CD14-positive monocyte (primary cell): ENCODE data around the gene HK3. TPM values are rescaled to one million over a fixed set of nuclear protein-coding genes. Genes with fewer than 3 reads are reported as not detected.

Experiments used
- DNase-seq, 3 donors: peaks; one replicate each; pipeline ENCODE4 v3.0.0-alpha.2; 2011 to 2022
- H2AFZ ChIP-seq: 2 replicates; pipeline ENCODE4 v1.6.0; 2012; ENCODE audit warnings: mild to moderate bottlenecking, low read depth, low read length, inconsistent platforms; ENCODE audit not compliant: insufficient read depth, poor library complexity, severe bottlenecking
- H3K27ac ChIP-seq, 2 donors: 1 replicate in 1 of 2; 2 replicates in 1 of 2; pipeline ENCODE4 v1.5.1; 2012 to 2013; ENCODE audit warnings: low read length in 2 of 2, control low read depth in 1 of 2, inconsistent platforms in 1 of 2, low read depth in 1 of 2, mild to moderate bottlenecking in 1 of 2
- H3K27me3 ChIP-seq, 2 donors: one replicate each; pipeline versions ENCODE4 v1.6.0 to v1.6.1; 2011 to 2013; ENCODE audit warnings: low read length in 2 of 2; ENCODE audit not compliant: control insufficient read depth in 2 of 2, insufficient read depth in 2 of 2
- H3K36me3 ChIP-seq, 2 donors: replicated peaks in 1 of 2; 1 replicate in 1 of 2; 2 replicates in 1 of 2; pipeline versions ENCODE4 v1.5.1 to v1.6.1; 2012 to 2013; ENCODE audit warnings: low read length in 2 of 2, control low read depth in 1 of 2, inconsistent platforms in 1 of 2, mild to moderate bottlenecking in 1 of 2; ENCODE audit not compliant: insufficient read depth in 2 of 2, control insufficient read depth in 1 of 2
- H3K4me1 ChIP-seq, 2 donors: 1 replicate in 1 of 2; 2 replicates in 1 of 2; pipeline versions ENCODE4 v1.5.1 to v1.6.1; 2012 to 2013; ENCODE audit warnings: low read length in 2 of 2, control low read depth in 1 of 2, inconsistent platforms in 1 of 2, mild to moderate bottlenecking in 1 of 2, moderate library complexity in 1 of 2; ENCODE audit not compliant: insufficient read depth in 2 of 2, control insufficient read depth in 1 of 2
- H3K4me2 ChIP-seq: replicated peaks from 2 replicates; pipeline ENCODE3; 2012; ENCODE audit warnings: low read length, moderate library complexity, mild to moderate bottlenecking; ENCODE audit not compliant: poor library complexity, severe bottlenecking; ENCODE audit errors: extremely low read depth
- H3K4me3 ChIP-seq, 3 experiments: fragments of 200-600 bp in 1 of 3; sonication (generic) in 1 of 3; replicated peaks in 1 of 3; 1 replicate in 2 of 3; 2 replicates in 1 of 3; pipeline ENCODE4 v1.5.1; 2011 to 2013; ENCODE audit warnings: low read length in 3 of 3, mild to moderate bottlenecking in 3 of 3, control low read depth in 2 of 3, low read depth in 2 of 3, inconsistent platforms in 1 of 3, moderate library complexity in 1 of 3
- H3K79me2 ChIP-seq: 2 replicates; pipeline ENCODE4 v1.6.0; 2012; ENCODE audit warnings: mild to moderate bottlenecking, control low read depth, inconsistent platforms, low read length, moderate library complexity; ENCODE audit not compliant: insufficient read depth
- H3K9ac ChIP-seq: 2 replicates; pipeline ENCODE4 v1.6.0; 2017; ENCODE audit warnings: low read length, mild to moderate bottlenecking; ENCODE audit not compliant: insufficient read depth, poor library complexity, severe bottlenecking
- H3K9me3 ChIP-seq, 2 donors: replicated peaks in 1 of 2; 1 replicate in 1 of 2; 2 replicates in 1 of 2; pipeline versions ENCODE4 v1.5.1 to v1.6.1; 2012 to 2013; ENCODE audit warnings: low read length in 2 of 2, control low read depth in 1 of 2; ENCODE audit not compliant: control insufficient read depth in 1 of 2, insufficient read depth in 1 of 2
- H4K20me1 ChIP-seq: 2 replicates; pipeline ENCODE4 v1.6.0; 2012; ENCODE audit warnings: mild to moderate bottlenecking, low read length, control low read depth, moderate library complexity; ENCODE audit not compliant: insufficient read depth
- H3K27ac Mint-ChIP-seq, 7 donors: one replicate each; pipeline ENCODE4 v1.8.0; 2020; ENCODE audit warnings: mild to moderate bottlenecking in 7 of 7, mixed read lengths in 7 of 7, moderate library complexity in 6 of 7, inconsistent platforms in 2 of 7
- H3K27me3 Mint-ChIP-seq, 3 donors: one replicate each; pipeline ENCODE4 v1.8.0; 2021 to 2022; ENCODE audit warnings: low read depth in 3 of 3, mild to moderate bottlenecking in 3 of 3, mixed read lengths in 3 of 3, moderate library complexity in 3 of 3, inconsistent platforms in 1 of 3
- H3K36me3 Mint-ChIP-seq, 2 donors: one replicate each; pipeline ENCODE4 v1.8.0; 2020; ENCODE audit warnings: mixed read lengths in 2 of 2, inconsistent platforms in 1 of 2, mild to moderate bottlenecking in 1 of 2
- H3K4me1 Mint-ChIP-seq: one replicate; pipeline ENCODE4 v1.8.0; 2020; ENCODE audit warnings: mild to moderate bottlenecking, mixed read lengths
- H3K4me3 Mint-ChIP-seq, 2 donors: one replicate each; pipeline ENCODE4 v1.8.0; 2020; ENCODE audit warnings: mild to moderate bottlenecking in 2 of 2, mixed read lengths in 2 of 2, moderate library complexity in 1 of 2
- H3K9me3 Mint-ChIP-seq, 7 donors: one replicate each; pipeline ENCODE4 v1.8.0; 2020 to 2022; ENCODE audit warnings: mixed read lengths in 7 of 7, mild to moderate bottlenecking in 6 of 7, moderate library complexity in 6 of 7, inconsistent platforms in 2 of 7
- CTCF ChIP-seq: fragments of 200-600 bp; IDR thresholded peaks from one replicate; pipeline ENCODE4 v1.8.0; 2022; ENCODE audit warnings: antibody characterized with exemption, mild to moderate bottlenecking
- WGBS: methylation state at CpG from one replicate; pipeline ENCODE4 v1.1.5; 2013; ENCODE audit warnings: missing lambda C conversion rate; ENCODE audit not compliant: insufficient coverage; 5-methylcytosine and 5-hydroxymethylcytosine counted together
- intact Hi-C, 2 donors: fragments of 100-400 bp; cut with micrococcal nuclease; formaldehyde crosslinking; loops; one replicate each; pipeline versions ENCODE4 v1.15.0 to v1.15.1; 2023
- polyA plus RNA-seq, 3 donors: library from polyadenylated mRNA; depleted of rRNA in 1 of 3; unstranded in 2 of 3; stranded (reverse) in 1 of 3; fragments of 300-500 nt in 2 of 3; fragments of >200 nt in 1 of 3; fragmentation: Illumina TruSeq in 2 of 3; gene quantifications; 1 replicate in 2 of 3; 2 replicates in 1 of 3; pipeline ENCODE4 v1.2.3, GENCODE V29; 2012 to 2021

Gene HK3
- polyA plus RNA-seq, 3 donors = 174 to 988 (median 204) TPM

GRCh38 chr5:176831425-176831824, 67.7 kb downstream of the HK3 start:
- H4K20me1 ChIP-seq = no peaks in the 10 kb centered on the region
- Mint-ChIP-seq H3K4me1 (no peaks in the 10 kb centered on the region), H3K9me3 (peaks cover 2 to 8% (median 5%) of the 10 kb centered on the region in 7 donors), H3K27me3 (peaks cover 5 to 18% (median 8%) of the 10 kb centered on the region in 3 donors), H3K4me3 (no peak overlapping the region), H3K36me3 (no peaks in the 10 kb centered on the region), H3K27ac (no peak overlapping the region)
- H3K9me3 ChIP-seq = no peaks in the 10 kb centered on the region
- H3K4me2 ChIP-seq = no peak overlapping the region
- DNase-seq = no peak
- no peak overlapping the region for H3K9ac ChIP-seq
- no peak overlapping the region for H3K4me3 ChIP-seq
- TF ChIP-seq CTCF = no peak
- H3K27me3 ChIP-seq = no peaks in the 10 kb centered on the region
- H2AFZ ChIP-seq = no peak overlapping the region
- no peaks in the 10 kb centered on the region for H3K4me1 ChIP-seq
- WGBS = 77% methylated on average over 8 of the region's 8 CpGs
- no peaks in the 10 kb centered on the region for H3K36me3 ChIP-seq
- H3K27ac ChIP-seq = no peak overlapping the region
- no peaks in the 10 kb centered on the region for H3K79me2 ChIP-seq
- intact Hi-C loops = no loop called here

DNA sequence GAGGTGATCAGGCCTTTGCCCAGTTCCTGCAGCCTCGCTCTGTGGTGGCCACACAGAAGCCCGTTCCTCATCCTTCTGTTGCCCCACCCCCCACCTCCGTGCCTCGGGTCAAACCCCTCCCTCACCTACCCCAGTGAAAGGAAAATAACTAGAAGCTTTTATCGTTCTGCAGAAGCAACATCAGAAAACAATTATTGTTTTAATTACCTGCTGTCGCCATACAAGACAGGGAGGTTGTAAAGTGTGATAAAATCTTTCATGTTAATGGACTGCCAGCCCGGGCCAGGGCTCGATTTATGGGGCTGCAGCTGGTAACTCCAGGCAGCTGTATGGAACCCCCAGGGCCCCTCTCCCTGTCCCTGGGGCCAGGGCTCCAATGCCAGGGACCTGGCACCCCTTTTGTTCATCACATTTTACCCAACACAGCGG, 68.1 kb downstream of the HK3 start:
- intact Hi-C loops = no loop called here
- Histone ChIP-seq H3K27me3 (no peaks in the 10 kb centered on the region), H3K4me2 (no peak overlapping the region), H2AFZ (no peak overlapping the region), H3K4me1 (no peaks in the 10 kb centered on the region), H3K27ac (no peak overlapping the region), H3K9me3 (no peaks in the 10 kb centered on the region), H3K9ac (no peak overlapping the region), H3K4me3 (no peak overlapping the region), H3K79me2 (no peaks in the 10 kb centered on the region), H4K20me1 (no peaks in the 10 kb centered on the region), H3K36me3 (no peaks in the 10 kb centered on the region)
- no peak for DNase-seq
- Mint-ChIP-seq H3K36me3 (no peaks in the 10 kb centered on the region), H3K4me1 (no peaks in the 10 kb centered on the region), H3K9me3 (peaks cover 2 to 8% (median 5%) of the 10 kb centered on the region in 7 donors), H3K4me3 (no peak overlapping the region), H3K27me3 (peaks cover 5 to 14% (median 8%) of the 10 kb centered on the region in 3 donors), H3K27ac (no peak overlapping the region)
- no peak for TF ChIP-seq CTCF
- 44% methylated on average over 3 of the region's 9 CpGs for WGBS

Other genes with a start within 250 kb of the HK3 start
- under 1 TPM in 2 of 3 donors, not detected in 1; 0.03 to 0.07 TPM for gene UNC5A, start 88.8 kb downstream of the HK3 start, polyA plus RNA-seq
- 10 to 100 TPM; 14.8 to 35.6 (median 19.1) TPM for gene UIMC1, start 107.4 kb upstream of the HK3 start, polyA plus RNA-seq
- gene ZNF346, start 123.3 kb upstream of the HK3 start, polyA plus RNA-seq = 1 to 10 TPM; 6.0 to 9.6 (median 6.4) TPM
- under 1 TPM in 1 of 3 donors, not detected in 2; 0.39 TPM for gene FGFR4, start 187.6 kb upstream of the HK3 start, polyA plus RNA-seq
- 10 to 100 TPM; 12.6 to 31.9 (median 19.0) TPM for gene NSD1, start 234.4 kb upstream of the HK3 start, polyA plus RNA-seq